NT2/D1 (cell line): ENCODE results near the gene OSBPL10.

Source experiments
- DNase-seq: peaks from one replicate; pipeline ENCODE4 v3.0.0-alpha.2; 2011; ENCODE audit warnings: low read depth, low spot score
- H3K27me3 ChIP-seq: 2 replicates; pipeline ENCODE4 v1.6.0; 2011; ENCODE audit warnings: mild to moderate bottlenecking; ENCODE audit not compliant: insufficient read length, insufficient read depth
- H3K36me3 ChIP-seq: 2 replicates; pipeline ENCODE4 v1.6.1; 2011; ENCODE audit warnings: mild to moderate bottlenecking, low read length, mixed read lengths; ENCODE audit not compliant: insufficient read depth, insufficient read length
- H3K4me1 ChIP-seq: 2 replicates; pipeline ENCODE4 v1.5.1; 2011; ENCODE audit not compliant: insufficient read depth, insufficient read length
- H3K4me3 ChIP-seq: 2 replicates; pipeline ENCODE4 v1.5.1; 2011; ENCODE audit warnings: low read depth; ENCODE audit not compliant: insufficient read length
- H3K9ac ChIP-seq: 2 replicates; pipeline ENCODE4 v1.6.0; 2011; ENCODE audit warnings: low read depth; ENCODE audit not compliant: insufficient read length
- H3K9me3 ChIP-seq: 2 replicates; pipeline ENCODE4 v1.5.1; 2011; ENCODE audit warnings: mild to moderate bottlenecking, low read length; ENCODE audit not compliant: insufficient read depth
- SUZ12 ChIP-seq: IDR thresholded peaks from 2 replicates; pipeline ENCODE4 v1.6.1; 2011; ENCODE audit not compliant: insufficient read length, insufficient read depth; ENCODE audit errors: extremely low read depth
- YY1 ChIP-seq: IDR thresholded peaks from 2 replicates; pipeline ENCODE4 v1.6.1; 2011; ENCODE audit not compliant: insufficient read length, insufficient read depth
- ZNF274 ChIP-seq: IDR thresholded peaks from 2 replicates; pipeline ENCODE4 v1.6.1; 2011; ENCODE audit warnings: mild to moderate bottlenecking, low read depth, low read length

The OSBPL10 gene

GRCh38 chr3:31919528-31919927 lies 61.5 kb downstream of the OSBPL10 start:
- Histone ChIP-seq H3K36me3 (no peaks in the 10 kb centered on the region), H3K4me3 (no peak overlapping the region), H3K4me1 (no peaks in the 10 kb centered on the region), H3K27me3 (no peaks in the 10 kb centered on the region), H3K9me3 (peaks cover 21% of the 10 kb centered on the region; the same call in 1 of the 2 replicates), H3K9ac (no peak overlapping the region)
- TF ChIP-seq YY1 (no peak), SUZ12 (no peak), ZNF274 (no peak)
- no peak for DNase-seq

- Histone ChIP-seq H3K36me3 (no peaks in the 10 kb centered on the region), H3K27me3 (no peaks in the 10 kb centered on the region), H3K4me3 (no peak overlapping the region), H3K9me3 (peaks cover 21% of the 10 kb centered on the region; the same call in 1 of the 2 replicates), H3K9ac (no peak overlapping the region), H3K4me1 (no peaks in the 10 kb centered on the region)
- no peak for DNase-seq
- TF ChIP-seq YY1 = no peak
- no peak for TF ChIP-seq ZNF274
- TF ChIP-seq SUZ12 = no peak
These were observed 62.6 kb downstream of the OSBPL10 start for GRCh38 chr3:31918179-31919150.

- DNase-seq = no peak
- Histone ChIP-seq H3K4me1 (no peaks in the 10 kb centered on the region), H3K36me3 (no peaks in the 10 kb centered on the region), H3K4me3 (no peak overlapping the region), H3K27me3 (no peaks in the 10 kb centered on the region), H3K9ac (no peak overlapping the region), H3K9me3 (peaks cover 21% of the 10 kb centered on the region; the same call in 1 of the 2 replicates)
- TF ChIP-seq YY1 = no peak
- no peak for TF ChIP-seq ZNF274
- no peak for TF ChIP-seq SUZ12
These were observed 63.6 kb downstream of the OSBPL10 start for GRCh38 chr3:31917303-31918005.

GRCh38 chr3:31911643-31912042 lies 69.4 kb downstream of the OSBPL10 start:
- no peaks in the 10 kb centered on the region for H3K36me3 ChIP-seq
- no peak overlapping the region for H3K4me3 ChIP-seq
- no peaks in the 10 kb centered on the region for H3K27me3 ChIP-seq
- no peaks in the 10 kb centered on the region for H3K9me3 ChIP-seq
- no peaks in the 10 kb centered on the region for H3K4me1 ChIP-seq
- H3K9ac ChIP-seq = no peak overlapping the region
- no peak for TF ChIP-seq ZNF274
- no peak for TF ChIP-seq SUZ12
- TF ChIP-seq YY1 = no peak
- DNase-seq = no peak

GRCh38 chr3:31911124-31911523 lies 69.9 kb downstream of the OSBPL10 start:
- H3K4me3 ChIP-seq = no peak overlapping the region
- TF ChIP-seq ZNF274 (no peak), SUZ12 (no peak), YY1 (no peak)
- H3K4me1 ChIP-seq = no peaks in the 10 kb centered on the region

GRCh38 chr3:31909455-31909854 lies 71.6 kb downstream of the OSBPL10 start:
- Histone ChIP-seq H3K4me3 (no peak overlapping the region), H3K9me3 (no peaks in the 10 kb centered on the region), H3K36me3 (no peaks in the 10 kb centered on the region), H3K9ac (no peak overlapping the region), H3K27me3 (no peaks in the 10 kb centered on the region), H3K4me1 (no peaks in the 10 kb centered on the region)
- TF ChIP-seq YY1 = no peak
- TF ChIP-seq ZNF274 = no peak
- TF ChIP-seq SUZ12 = no peak
- DNase-seq = no peak

More at GRCh38 chr3:31911124-31911523, 69.9 kb downstream of the OSBPL10 start:
- no peak overlapping the region for H3K9ac ChIP-seq
- H3K36me3 ChIP-seq = no peaks in the 10 kb centered on the region
- no peak for DNase-seq
- H3K9me3 ChIP-seq = no peaks in the 10 kb centered on the region
- no peaks in the 10 kb centered on the region for H3K27me3 ChIP-seq
